GM06990 (cell line): ENCODE measurements around the gene PERCC1.

Experiments
- DNase-seq: peaks from one replicate; pipeline ENCODE4 v3.0.0-alpha.2; 2011; ENCODE audit not compliant: insufficient read length; ENCODE audit errors: extremely low read depth
- H3K27me3 ChIP-seq: replicated peaks from 2 replicates; pipeline ENCODE4 v1.6.0; 2011; ENCODE audit warnings: low read length; ENCODE audit not compliant: control insufficient read depth, insufficient read depth
- H3K36me3 ChIP-seq: 2 replicates; pipeline ENCODE4 v1.5.1; 2011; ENCODE audit warnings: low read length; ENCODE audit not compliant: control insufficient read depth, insufficient read depth
- H3K4me3 ChIP-seq: replicated peaks from 2 replicates; pipeline ENCODE4 v1.5.1; 2011; ENCODE audit warnings: low read depth, mild to moderate bottlenecking, control low read depth, low read length
- TF ChIP-seq, protein P1 (sequence below): IDR thresholded peaks from 2 replicates; pipeline ENCODE4 v1.5.1; 2011; ENCODE audit warnings: low read length, control low read depth, mild to moderate bottlenecking, inconsistent platforms; ENCODE audit not compliant: insufficient read depth, poor library complexity, severe bottlenecking

Gene PERCC1

DNA sequence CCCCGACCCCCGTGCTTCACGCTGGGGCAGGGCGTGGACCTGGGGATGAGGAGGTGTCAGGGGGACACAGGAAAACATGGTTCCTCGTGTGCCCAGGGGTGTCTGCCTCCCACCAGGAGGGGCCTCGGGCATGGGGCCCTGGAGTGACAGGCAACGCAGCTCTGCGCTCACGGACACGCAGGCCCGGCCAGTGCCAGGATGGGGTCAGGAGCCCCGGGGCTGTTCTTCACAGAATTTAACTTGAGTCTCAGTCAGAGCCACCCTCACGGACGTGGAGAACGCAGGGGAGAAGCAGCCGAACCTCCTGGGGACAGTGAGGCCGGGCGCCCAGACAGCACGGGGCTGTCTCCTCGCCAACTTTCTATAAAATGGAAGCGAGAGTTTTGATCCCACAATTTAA, 33.1 kb upstream of the PERCC1 start:
- H3K36me3 ChIP-seq: peaks cover 13% of the 10 kb centered on the region
- no peak for DNase-seq
- TF ChIP-seq, protein P1, sequence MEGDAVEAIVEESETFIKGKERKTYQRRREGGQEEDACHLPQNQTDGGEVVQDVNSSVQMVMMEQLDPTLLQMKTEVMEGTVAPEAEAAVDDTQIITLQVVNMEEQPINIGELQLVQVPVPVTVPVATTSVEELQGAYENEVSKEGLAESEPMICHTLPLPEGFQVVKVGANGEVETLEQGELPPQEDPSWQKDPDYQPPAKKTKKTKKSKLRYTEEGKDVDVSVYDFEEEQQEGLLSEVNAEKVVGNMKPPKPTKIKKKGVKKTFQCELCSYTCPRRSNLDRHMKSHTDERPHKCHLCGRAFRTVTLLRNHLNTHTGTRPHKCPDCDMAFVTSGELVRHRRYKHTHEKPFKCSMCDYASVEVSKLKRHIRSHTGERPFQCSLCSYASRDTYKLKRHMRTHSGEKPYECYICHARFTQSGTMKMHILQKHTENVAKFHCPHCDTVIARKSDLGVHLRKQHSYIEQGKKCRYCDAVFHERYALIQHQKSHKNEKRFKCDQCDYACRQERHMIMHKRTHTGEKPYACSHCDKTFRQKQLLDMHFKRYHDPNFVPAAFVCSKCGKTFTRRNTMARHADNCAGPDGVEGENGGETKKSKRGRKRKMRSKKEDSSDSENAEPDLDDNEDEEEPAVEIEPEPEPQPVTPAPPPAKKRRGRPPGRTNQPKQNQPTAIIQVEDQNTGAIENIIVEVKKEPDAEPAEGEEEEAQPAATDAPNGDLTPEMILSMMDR: no peak
- H3K4me3 ChIP-seq: no peak overlapping the region
- H3K27me3 ChIP-seq: no peaks in the 10 kb centered on the region

DNA sequence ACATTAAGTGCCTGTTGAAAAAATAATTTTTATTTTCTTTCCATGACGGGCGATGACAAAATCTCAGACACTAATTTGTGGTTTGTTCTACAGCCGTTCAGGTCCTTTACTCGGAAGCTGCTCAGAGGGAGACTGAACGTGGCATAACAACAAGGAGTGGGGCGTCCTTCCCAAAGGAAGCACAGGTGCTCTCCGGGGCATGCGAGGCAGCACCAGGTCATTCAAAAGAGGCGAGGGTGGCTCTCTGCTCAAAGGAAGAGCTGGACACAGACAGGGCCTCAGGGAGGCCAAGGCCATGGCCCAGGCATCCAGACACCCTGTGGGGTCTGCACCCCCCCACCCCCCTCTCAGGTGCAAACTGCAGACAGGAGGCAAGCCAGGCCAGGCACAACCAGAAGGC, 32.5 kb upstream of the PERCC1 start:
- H3K36me3 ChIP-seq: peaks cover 15% of the 10 kb centered on the region
- H3K27me3 ChIP-seq: no peaks in the 10 kb centered on the region
- no peak overlapping the region for H3K4me3 ChIP-seq
- DNase-seq: no peak
- TF ChIP-seq, protein P1: no peak

DNA sequence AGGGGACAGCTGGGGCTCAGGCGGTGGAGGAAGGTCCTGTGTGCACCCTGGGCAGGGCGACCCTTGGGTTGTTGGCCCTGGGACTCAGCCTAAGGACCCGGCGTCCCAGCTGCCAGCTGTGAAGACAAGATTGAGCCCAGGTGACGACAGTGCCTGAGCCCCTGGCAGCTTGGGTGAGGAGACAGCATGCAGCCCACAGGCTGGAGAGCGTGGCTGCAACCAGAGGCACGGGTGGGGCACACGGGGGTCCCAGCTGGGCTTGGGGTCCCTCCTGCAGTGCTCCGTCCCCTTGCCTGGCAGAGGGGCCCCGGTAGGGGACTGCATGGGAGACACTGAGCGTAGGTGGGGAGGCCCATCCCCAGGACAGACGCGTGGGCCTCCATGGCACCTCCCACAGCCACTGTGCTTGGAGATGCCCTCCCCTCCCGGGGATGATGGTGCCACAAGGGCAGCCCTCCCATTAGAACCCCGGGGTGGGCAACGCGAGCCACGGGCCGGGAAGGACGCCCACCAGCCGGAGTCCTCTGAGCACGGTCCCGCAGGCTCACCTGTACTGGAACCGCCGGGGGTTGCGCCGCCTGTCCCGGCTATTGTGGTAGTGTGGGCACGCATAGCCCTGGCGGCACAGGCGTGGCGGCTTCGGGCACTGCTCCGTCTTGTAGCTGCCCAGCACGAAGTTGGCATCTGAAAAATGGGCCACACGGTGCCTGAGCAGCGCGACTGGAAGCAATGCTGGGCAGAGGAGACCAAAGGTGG, 31.9 kb upstream of the PERCC1 start:
- Histone ChIP-seq H3K36me3 (peaks cover 13% of the 10 kb centered on the region), H3K27me3 (no peaks in the 10 kb centered on the region), H3K4me3 (no peak overlapping the region)
- TF ChIP-seq, protein P1: no peak
- no peak for DNase-seq

DNA sequence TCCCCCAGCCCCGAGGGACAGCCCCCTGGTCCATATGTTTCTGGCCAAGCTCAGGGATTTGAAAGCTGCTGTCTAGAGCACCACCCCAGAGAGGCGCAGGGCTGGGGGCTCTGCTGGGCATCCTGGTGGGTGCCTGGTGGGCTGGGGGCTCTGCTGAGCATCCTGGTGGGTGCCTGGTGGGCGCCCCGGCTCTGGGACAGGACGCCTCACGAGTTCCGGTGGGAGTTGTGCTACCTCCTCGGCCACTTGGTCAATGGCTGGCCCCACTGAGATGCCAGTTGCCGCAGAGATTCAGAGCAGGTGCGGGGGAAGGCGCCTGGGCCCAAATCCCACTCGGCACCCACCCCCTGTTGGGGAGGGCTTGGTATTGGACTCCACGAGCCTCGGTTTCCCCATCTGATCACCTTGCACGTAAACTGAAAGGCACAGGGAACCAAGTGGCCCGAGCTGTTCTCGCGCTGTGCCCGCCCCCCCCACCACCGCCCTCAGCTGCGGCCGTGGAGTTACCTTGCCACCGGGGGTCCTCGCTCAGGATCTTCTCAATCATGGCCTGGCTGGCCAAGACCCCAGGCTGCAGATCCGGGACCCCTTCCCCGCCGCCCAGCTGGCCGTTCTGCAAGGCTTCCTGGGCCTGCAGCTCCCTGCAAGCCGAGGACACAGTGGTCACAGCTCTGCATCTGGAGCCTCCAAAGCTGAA, 29.7 kb upstream of the PERCC1 start:
- Histone ChIP-seq H3K4me3 (no peak overlapping the region), H3K36me3 (peaks cover 15% of the 10 kb centered on the region), H3K27me3 (no peaks in the 10 kb centered on the region)
- TF ChIP-seq, protein P1: no peak
- no peak for DNase-seq

DNA sequence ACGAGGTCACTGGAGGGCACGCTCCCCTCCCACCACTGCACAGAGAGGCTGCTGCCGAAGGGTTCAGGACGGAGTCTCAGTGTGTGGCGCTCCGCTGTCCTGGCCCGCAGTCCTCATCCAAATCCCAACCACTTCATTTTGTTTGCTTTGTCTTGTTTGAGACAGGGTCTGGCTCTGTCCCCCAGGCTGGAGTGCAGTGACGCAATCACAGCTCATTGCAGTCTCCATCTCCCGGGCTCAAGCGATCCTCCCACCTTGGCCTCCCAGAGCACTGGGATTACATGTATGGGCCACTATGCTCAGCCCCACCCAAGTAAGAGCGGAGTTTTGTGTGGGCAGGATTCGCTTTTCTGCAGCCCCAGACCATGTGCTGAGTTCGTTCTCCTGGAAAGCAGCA, 29.1 kb upstream of the PERCC1 start:
- no peak for DNase-seq
- no peaks in the 10 kb centered on the region for H3K27me3 ChIP-seq
- H3K4me3 ChIP-seq: no peak overlapping the region
- TF ChIP-seq, protein P1: no peak
- H3K36me3 ChIP-seq: peaks cover 15% of the 10 kb centered on the region
